Fibroblast of skin of back (primary cell): ENCODE measurements around the gene PRRC2A.

Experiments
- DNase-seq: peaks from one replicate; pipeline ENCODE4 v3.0.0-alpha.2; 2013

The PRRC2A gene

DNA sequence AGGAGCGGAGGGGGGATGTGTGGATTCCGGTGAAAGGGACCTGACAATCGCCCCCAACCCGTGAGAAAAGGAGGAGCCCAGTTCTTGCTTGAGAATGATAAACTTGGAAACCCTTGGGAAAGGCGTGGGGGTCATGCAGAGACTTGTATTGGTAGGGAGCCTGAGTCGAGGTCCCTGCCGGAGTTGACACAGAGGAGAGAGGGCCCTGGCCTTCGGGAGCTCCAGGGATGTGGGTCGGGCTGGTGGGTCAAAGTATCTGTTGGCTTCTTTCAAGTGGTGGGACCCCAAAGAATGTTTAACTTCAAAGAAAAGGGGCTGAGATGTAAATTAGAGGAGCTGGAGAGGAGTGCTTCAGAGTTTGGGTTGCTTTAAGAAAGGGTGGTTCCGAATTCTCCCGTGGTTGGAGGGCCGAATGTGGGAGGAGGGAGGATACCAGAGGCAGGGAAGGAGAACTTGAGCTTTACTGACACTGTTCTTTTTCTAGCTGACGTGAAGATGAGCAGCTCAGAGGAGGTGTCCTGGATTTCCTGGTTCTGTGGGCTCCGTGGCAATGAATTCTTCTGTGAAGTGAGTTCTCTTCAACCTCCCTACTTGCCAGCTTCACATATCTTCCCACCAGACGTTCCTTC lies 45.9 kb downstream of the PRRC2A start:
- no peak for DNase-seq

DNA sequence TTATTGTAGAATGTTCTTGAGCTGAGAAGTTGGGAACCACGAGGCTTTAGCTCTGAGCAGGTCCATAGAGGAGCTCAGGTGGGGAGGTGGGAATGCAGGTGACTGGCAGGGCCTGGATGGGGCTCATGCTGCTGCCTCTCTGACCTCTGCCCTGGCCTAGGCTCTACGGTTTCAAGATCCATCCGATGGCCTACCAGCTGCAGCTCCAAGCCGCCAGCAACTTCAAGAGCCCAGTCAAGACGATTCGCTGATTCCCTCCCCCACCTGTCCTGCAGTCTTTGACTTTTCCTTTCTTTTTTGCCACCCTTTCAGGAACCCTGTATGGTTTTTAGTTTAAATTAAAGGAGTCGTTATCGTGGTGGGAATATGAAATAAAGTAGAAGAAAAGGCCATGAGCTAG lies 49.2 kb downstream of the PRRC2A start, which contains the start of gene LY6G5B:
LY6G5B (plus strand) TSS at position 301 of the 400 bp plus-strand sequence. CDS start 975 bp downstream, outside the sequence.
- no peak for DNase-seq

DNA sequence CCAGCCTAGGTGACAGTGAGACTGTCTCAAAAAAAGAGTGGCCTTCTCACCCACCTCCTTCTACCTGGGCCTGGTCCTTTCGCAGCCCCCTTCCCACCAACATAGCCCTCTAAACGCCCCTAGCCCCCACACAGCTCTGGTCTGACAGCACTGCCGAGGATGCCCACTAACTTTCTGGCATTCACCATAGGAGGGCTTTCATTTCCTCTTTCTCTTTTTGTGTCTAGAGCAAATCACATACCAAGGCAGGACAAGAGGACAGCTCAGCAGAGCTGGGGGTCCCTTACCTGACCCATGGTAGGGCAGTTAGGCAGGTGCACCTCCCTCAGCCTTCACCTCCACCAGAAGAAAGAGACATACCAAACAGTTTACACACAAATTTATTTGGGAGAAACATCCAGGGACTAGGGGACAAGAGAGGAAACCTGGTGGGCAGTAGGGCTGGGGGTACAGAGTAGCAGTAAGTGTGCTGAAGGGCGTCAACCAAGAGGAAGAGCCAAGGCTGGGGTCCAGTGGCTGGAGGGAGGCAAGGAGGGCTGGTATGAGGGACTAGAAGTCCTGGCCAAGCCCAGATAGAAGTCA lies 55.9 kb downstream of the PRRC2A start:
- DNase-seq = no peak

DNA sequence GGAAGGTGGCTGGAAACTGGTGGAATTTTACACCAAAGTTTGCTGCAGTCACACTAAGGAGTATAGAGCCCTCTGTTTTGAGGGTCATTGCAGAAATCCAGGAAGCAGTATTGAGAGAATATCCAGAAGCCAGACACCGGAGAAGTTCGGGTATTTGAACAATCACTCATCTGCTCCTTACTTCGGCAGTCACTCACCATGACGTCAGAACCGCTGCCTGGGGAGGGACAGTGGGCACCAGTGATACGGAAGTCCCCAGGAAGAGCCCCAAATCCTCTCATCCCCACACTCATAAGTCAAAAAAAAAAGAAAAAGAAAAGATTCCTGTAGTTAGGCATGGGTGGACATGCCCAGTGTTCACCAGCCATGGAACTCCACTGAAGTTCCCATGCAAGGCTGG lies 56.4 kb downstream of the PRRC2A start:
- DNase-seq = no peak

DNA sequence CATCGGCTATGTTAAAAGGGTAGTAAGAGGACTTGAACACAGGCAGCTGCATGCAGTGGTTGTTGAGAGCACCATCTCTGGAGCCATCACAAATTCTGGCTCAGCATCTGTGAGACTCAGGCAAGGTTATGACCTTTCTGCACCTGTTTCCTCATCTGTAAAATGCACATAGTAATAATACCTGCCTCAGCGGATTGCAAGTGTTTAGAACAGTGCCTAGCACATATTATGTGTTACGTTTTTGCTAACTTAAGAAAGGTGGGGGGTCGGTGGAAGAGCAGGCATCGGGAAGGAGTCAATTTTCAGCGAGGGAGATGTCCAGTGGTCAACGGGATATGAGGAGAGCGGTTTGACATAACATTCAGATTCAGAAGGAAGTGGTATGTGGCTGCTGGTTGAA lies 57.4 kb downstream of the PRRC2A start:
- DNase-seq = no peak

DNA sequence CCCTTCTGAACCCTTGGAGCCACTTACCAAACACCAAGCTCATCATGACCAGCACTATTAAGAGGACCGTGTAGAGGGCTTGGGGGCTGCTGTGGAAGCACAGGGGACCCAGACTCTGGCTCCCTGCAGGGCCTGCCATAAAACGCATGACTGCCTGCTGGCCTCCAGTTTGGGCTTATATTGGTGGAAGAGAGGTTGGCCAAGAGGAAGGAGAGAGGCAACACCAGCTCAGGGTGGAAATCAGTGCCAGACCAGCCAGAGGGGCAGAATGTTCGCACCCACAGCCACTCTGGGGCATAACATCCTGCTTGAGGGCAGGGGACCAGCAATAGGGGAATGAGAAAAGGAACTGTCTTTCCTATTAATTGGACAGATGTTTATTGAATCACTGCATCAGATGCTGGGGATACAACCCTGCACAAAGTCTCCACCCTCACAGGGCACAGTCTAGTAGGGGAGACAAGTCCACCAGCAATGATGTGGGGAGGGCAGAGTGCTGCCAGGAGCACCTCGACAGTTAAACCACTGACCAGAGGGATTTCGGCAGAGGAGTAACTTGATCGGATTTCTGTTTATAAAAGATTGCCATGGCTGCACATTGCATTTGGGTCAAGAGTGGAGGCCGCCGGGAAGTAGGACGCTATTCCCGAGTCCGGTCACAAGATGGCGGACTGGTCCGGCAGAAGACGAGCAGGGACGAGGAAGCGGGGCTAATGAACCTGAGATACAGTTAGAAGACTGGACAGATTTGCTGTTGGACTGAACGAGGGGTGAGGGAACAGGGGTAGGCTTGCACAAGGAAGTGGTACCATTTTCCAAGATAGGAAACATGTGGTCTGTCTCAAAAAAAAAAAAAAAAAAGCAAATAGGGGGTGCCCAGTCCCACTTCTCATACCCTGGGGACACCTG lies 60.0 kb downstream of the PRRC2A start, which contains the start of gene LY6G5C:
LY6G5C (minus strand) TSS at position 842 of the 909 bp plus-strand sequence; CDS start at position 148, 694 bp downstream.
- DNase-seq = peak; percentile 80

DNA sequence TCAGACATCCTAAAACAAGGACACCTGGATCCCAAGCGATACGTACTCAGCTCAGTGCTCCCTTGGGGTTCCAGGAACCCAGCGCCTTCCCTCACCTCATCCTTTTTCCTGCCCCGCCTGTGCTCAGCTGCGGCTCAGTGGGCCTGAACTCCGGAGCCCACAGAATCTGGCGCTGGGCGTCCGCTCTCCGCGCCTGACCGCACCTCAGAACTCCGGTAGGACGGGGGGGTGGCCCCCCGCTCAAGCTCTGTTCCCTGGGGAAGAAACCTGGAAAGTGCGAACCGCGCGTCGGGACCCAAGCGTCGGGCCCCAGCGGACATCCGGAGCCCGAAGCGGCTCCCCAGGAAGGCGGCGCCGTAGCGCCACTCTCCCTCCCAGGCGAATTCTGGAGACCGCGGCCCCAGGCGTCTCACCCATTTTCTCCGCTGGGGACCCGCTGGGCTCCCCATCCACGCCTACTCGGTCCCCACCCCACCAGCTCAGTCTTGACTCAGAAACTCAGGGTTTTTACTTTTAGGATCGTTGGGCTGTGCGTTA lies 60.7 kb downstream of the PRRC2A start:
- peak; percentile 50 for DNase-seq

DNA sequence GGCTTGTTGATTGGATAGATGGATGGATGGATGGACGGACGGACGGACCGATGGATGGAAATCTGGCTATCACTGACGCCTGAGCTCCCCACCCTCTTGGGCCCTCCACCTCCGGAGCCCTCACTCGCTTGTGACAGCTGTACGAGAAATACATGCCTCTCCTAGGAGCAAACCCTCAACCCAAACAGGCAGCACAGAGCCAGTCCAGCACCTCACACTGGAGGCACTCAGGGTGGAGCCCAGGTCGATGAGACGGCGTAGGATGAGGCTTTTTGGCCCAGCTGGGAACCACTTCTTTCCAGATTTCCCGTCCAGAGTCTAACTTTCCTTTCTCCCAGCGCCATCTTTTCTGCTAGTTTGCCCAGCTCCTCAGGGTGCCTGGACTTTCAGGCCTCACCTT lies 63.1 kb downstream of the PRRC2A start:
- DNase-seq = no peak

DNA sequence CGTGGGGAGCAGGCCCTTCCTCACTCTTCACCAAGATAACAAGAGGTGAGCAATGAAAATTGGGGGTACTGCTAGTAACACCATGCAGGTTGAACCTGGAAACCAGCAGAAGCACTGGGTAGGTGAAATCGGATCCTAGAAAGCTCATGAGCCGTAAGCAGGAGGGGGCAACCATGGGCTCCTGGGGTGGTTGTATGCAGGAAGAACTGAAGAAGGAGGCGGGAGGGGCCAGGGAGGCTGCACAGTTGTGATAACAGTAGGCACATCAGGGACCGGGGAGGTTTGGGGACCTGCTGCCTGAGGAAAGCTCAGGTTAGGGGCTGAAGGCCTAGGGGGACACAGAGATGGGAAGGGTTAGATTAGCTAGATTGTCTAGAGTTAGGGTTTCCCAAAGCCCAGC lies 66.0 kb downstream of the PRRC2A start:
- DNase-seq = no peak

DNA sequence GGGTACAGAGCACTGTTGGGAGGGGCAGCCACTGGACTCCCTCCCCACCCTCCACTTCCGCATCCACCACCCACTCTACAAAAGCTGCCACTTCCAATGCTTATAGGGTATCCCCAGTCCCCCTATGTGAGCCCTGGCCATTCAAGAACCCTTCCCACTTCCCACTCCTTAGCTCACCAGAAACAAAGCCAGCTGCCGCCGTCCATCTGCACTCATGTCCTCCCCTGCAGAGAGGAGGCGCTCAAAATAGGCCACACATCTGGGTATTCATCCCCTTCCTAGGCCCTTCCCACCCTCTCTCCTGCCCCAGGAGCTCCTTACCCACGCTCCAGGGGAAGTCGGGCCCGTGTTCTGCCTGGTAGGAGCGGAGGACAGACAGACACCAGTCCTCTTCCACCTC lies 66.8 kb downstream of the PRRC2A start:
- no peak for DNase-seq
